H9 (cell line): ENCODE measurements around the gene ADORA3. TPM values are rescaled to one million over a fixed set of nuclear protein-coding genes. Genes with fewer than 3 reads are reported as not detected.

Source experiments
- DNase-seq: peaks from one replicate; pipeline ENCODE4 v3.0.0-alpha.2; 2017
- H2AFZ ChIP-seq: one replicate; pipeline ENCODE4 v1.6.1; 2013; ENCODE audit warnings: mild to moderate bottlenecking, low read length, control low read depth, moderate library complexity
- H2AK5ac ChIP-seq: 2 replicates; pipeline ENCODE4 v1.6.1; 2013; ENCODE audit warnings: low read length, control low read depth, mixed read lengths; ENCODE audit not compliant: insufficient read length
- H2BK120ac ChIP-seq: one replicate; pipeline ENCODE4 v1.6.1; 2013; ENCODE audit warnings: low read depth, mild to moderate bottlenecking, low read length, control low read depth, inconsistent platforms; ENCODE audit not compliant: poor library complexity, severe bottlenecking
- H2BK12ac ChIP-seq: 2 replicates; pipeline ENCODE4 v1.6.1; 2013; ENCODE audit warnings: low read length, control low read depth, mixed read lengths, low read depth; ENCODE audit not compliant: insufficient read length
- H2BK15ac ChIP-seq: 2 replicates; pipeline ENCODE4 v1.6.1; 2013; ENCODE audit warnings: low read depth, low read length, control low read depth
- H2BK20ac ChIP-seq: one replicate; pipeline ENCODE4 v1.6.1; 2013; ENCODE audit warnings: low read depth, mild to moderate bottlenecking, low read length, control low read depth, inconsistent platforms; ENCODE audit not compliant: poor library complexity, severe bottlenecking
- H2BK5ac ChIP-seq: 2 replicates; pipeline ENCODE4 v1.6.1; 2013; ENCODE audit warnings: low read length, control low read depth, mixed read lengths; ENCODE audit not compliant: insufficient read length
- H3K14ac ChIP-seq: 2 replicates; pipeline ENCODE4 v1.6.1; 2013; ENCODE audit warnings: low read length, control low read depth; ENCODE audit not compliant: insufficient read depth
- H3K18ac ChIP-seq: 2 replicates; pipeline ENCODE4 v1.6.1; 2013; ENCODE audit warnings: low read depth, mild to moderate bottlenecking, mixed read lengths, low read length, control low read depth; ENCODE audit not compliant: insufficient read length
- H3K23ac ChIP-seq: 2 replicates; pipeline ENCODE4 v1.6.1; 2013; ENCODE audit warnings: low read length, control low read depth, mixed read lengths, low read depth; ENCODE audit not compliant: insufficient read length
- H3K23me2 ChIP-seq: 2 replicates; pipeline ENCODE4 v1.6.1; 2013; ENCODE audit warnings: low read depth, mild to moderate bottlenecking, mixed read lengths, low read length, control low read depth; ENCODE audit not compliant: insufficient read length, poor library complexity, severe bottlenecking
- H3K27ac ChIP-seq: 2 replicates; pipeline ENCODE4 v1.5.1; 2013; ENCODE audit warnings: low read length, control low read depth, mixed read lengths, low read depth; ENCODE audit not compliant: insufficient read length
- H3K27me3 ChIP-seq: 2 replicates; pipeline ENCODE4 v1.6.1; 2013; ENCODE audit warnings: low read length, control low read depth, inconsistent platforms; ENCODE audit not compliant: insufficient read depth
- H3K4ac ChIP-seq: 2 replicates; pipeline ENCODE4 v1.6.1; 2013; ENCODE audit warnings: low read depth, mild to moderate bottlenecking, control low read depth, inconsistent platforms, low read length, moderate library complexity
- H3K4me1 ChIP-seq: 2 replicates; pipeline ENCODE4 v1.6.1; 2013; ENCODE audit warnings: low read length, control low read depth, inconsistent platforms; ENCODE audit not compliant: insufficient read depth
- H3K4me2 ChIP-seq: 2 replicates; pipeline ENCODE4 v1.6.1; 2013; ENCODE audit warnings: low read length, control low read depth, mixed read lengths; ENCODE audit not compliant: insufficient read length, insufficient read depth
- H3K56ac ChIP-seq: 2 replicates; pipeline ENCODE4 v1.6.1; 2013; ENCODE audit warnings: low read depth, mild to moderate bottlenecking, mixed read lengths, low read length, control low read depth; ENCODE audit not compliant: insufficient read length
- H3K79me1 ChIP-seq: 2 replicates; pipeline ENCODE4 v1.6.1; 2013; ENCODE audit warnings: low read depth, mild to moderate bottlenecking, moderate library complexity, low read length, control low read depth, inconsistent platforms; ENCODE audit not compliant: insufficient read depth, poor library complexity, severe bottlenecking
- H3K79me2 ChIP-seq: 2 replicates; pipeline ENCODE4 v1.6.1; 2013; ENCODE audit warnings: low read length, control low read depth, inconsistent platforms; ENCODE audit not compliant: insufficient read depth
- H3K9ac ChIP-seq: 2 replicates; pipeline ENCODE4 v1.6.1; 2013; ENCODE audit warnings: low read length, control low read depth, mixed read lengths; ENCODE audit not compliant: insufficient read length; ENCODE audit errors: extremely low read depth
- H3K9me3 ChIP-seq: one replicate; pipeline ENCODE4 v1.6.1; 2013; ENCODE audit warnings: low read depth, low read length, inconsistent platforms; ENCODE audit not compliant: control insufficient read depth
- H3T11ph ChIP-seq: one replicate; pipeline ENCODE4 v1.6.1; 2013; ENCODE audit warnings: mild to moderate bottlenecking, low read length, control low read depth, inconsistent platforms
- H4K20me1 ChIP-seq: one replicate; pipeline ENCODE4 v1.6.1; 2013; ENCODE audit not compliant: control insufficient read depth, insufficient read length, insufficient read depth
- H4K5ac ChIP-seq: 2 replicates; pipeline ENCODE4 v1.6.1; 2013; ENCODE audit warnings: low read depth, mild to moderate bottlenecking, mixed read lengths, low read length, control low read depth; ENCODE audit not compliant: insufficient read length
- H4K8ac ChIP-seq: replicated peaks from 2 replicates; pipeline ENCODE4 v1.6.1; 2013; ENCODE audit warnings: low read length, control low read depth, mixed read lengths, low read depth; ENCODE audit not compliant: insufficient read length
- H4K91ac ChIP-seq: 2 replicates; pipeline ENCODE4 v1.6.1; 2013; ENCODE audit warnings: low read depth, mild to moderate bottlenecking, moderate library complexity, mixed read lengths, low read length, control low read depth; ENCODE audit not compliant: insufficient read length
- H3K27ac Mint-ChIP-seq, 3 experiments: 2 replicates in 2 of 3; 3 replicates in 1 of 3; pipeline ENCODE4 v1.8.0; 2020 to 2021; ENCODE audit warnings: mixed read lengths in 3 of 3, mild to moderate bottlenecking in 1 of 3, moderate library complexity in 1 of 3
- H3K27me3 Mint-ChIP-seq: 2 replicates; pipeline ENCODE4 v1.8.0; 2021; ENCODE audit warnings: low read depth, mild to moderate bottlenecking, moderate library complexity, mixed read lengths
- H3K36me3 Mint-ChIP-seq, 3 experiments: 2 replicates in 2 of 3; 3 replicates in 1 of 3; pipeline ENCODE4 v1.8.0; 2020 to 2021; ENCODE audit warnings: low read depth in 3 of 3, mixed read lengths in 3 of 3; ENCODE audit not compliant: insufficient read depth in 1 of 3
- H3K4me1 Mint-ChIP-seq, 2 experiments: 2 replicates each; pipeline ENCODE4 v1.8.0; 2020; ENCODE audit warnings: mixed read lengths in 2 of 2
- H3K4me3 Mint-ChIP-seq, 2 experiments: 2 replicates in 1 of 2; 3 replicates in 1 of 2; pipeline ENCODE4 v1.8.0; 2020 to 2021; ENCODE audit warnings: mild to moderate bottlenecking in 2 of 2, mixed read lengths in 2 of 2, moderate library complexity in 1 of 2
- H3K9me3 Mint-ChIP-seq, 2 experiments: 2 replicates in 1 of 2; 3 replicates in 1 of 2; pipeline ENCODE4 v1.8.0; 2020; ENCODE audit warnings: mild to moderate bottlenecking in 2 of 2, mixed read lengths in 2 of 2, moderate library complexity in 1 of 2
- CTCF ChIP-seq: fragments of 200-600 bp; sonication (generic); conservative IDR thresholded peaks from 3 replicates; pipeline ENCODE4 v1.8.0; 2021; ENCODE audit warnings: antibody characterized with exemption, mild to moderate bottlenecking
- WGBS: extraction: QIAGEN DNeasy Blood & Tissue Kit; methylation state at CpG from one replicate; pipeline ENCODE4 v1.1.7; 2013; ENCODE audit warnings: missing lambda C conversion rate, low lambda C conversion rate, mixed read lengths; ENCODE audit not compliant: insufficient read length; ENCODE audit errors: extremely low coverage; 5-methylcytosine and 5-hydroxymethylcytosine counted together
- total RNA-seq: library from RNA; stranded (reverse); gene quantifications from 2 replicates; pipeline ENCODE4 v1.2.1, GENCODE V29; 2021

Gene ADORA3
- total RNA-seq, 1 experiment from 2014 or later: not detected

GRCh38 chr1:111453706-111454105, 49.7 kb downstream of the ADORA3 start:
- H3K27me3 Mint-ChIP-seq: no peaks in the 10 kb centered on the region
- no peak overlapping the region for H2BK15ac ChIP-seq
- DNase-seq: no peak
- no peaks in the 10 kb centered on the region for H3K9me3 ChIP-seq
- no peak overlapping the region for H4K8ac ChIP-seq
- H4K20me1 ChIP-seq: no peaks in the 10 kb centered on the region
- H3K18ac ChIP-seq: no peak overlapping the region
- H3K27me3 ChIP-seq: no peaks in the 10 kb centered on the region
- H3K36me3 Mint-ChIP-seq: peaks cover 20 to 64% (median 39%) of the 10 kb centered on the region in 3 experiments
- H4K5ac ChIP-seq: no peak overlapping the region
- no peak overlapping the region for H2AK5ac ChIP-seq
- H3K79me1 ChIP-seq: peaks cover 3% of the 10 kb centered on the region
- H3K9ac ChIP-seq: no peak overlapping the region
- H4K91ac ChIP-seq: no peak overlapping the region
- peaks cover 7% of the 10 kb centered on the region for H3K23me2 ChIP-seq
- H3K56ac ChIP-seq: no peak overlapping the region
- H3K23ac ChIP-seq: no peak overlapping the region
- no CpG with 5 or more reads among the region's 3 CpGs for WGBS
- H3K27ac ChIP-seq: no peak overlapping the region
- H3K4ac ChIP-seq: no peak overlapping the region
- H2AFZ ChIP-seq: no peak overlapping the region
- H2BK5ac ChIP-seq: no peak overlapping the region
- H3K79me2 ChIP-seq: peaks cover 7% of the 10 kb centered on the region; the same call in 1 of the 2 replicates
- peaks cover 0 to 10% of the 10 kb centered on the region in 2 experiments; a peak in 2 of 4 replicates for H3K4me1 Mint-ChIP-seq
- no peak overlapping the region for H2BK12ac ChIP-seq
- H3T11ph ChIP-seq: no peak overlapping the region
- H3K27ac Mint-ChIP-seq: no peak overlapping the region
- no peak overlapping the region for H3K4me3 Mint-ChIP-seq
- no peak for TF ChIP-seq CTCF
- no peak overlapping the region for H3K14ac ChIP-seq
- H3K4me1 ChIP-seq: no peaks in the 10 kb centered on the region
- H3K9me3 Mint-ChIP-seq: no peaks in the 10 kb centered on the region
- no peak overlapping the region for H2BK20ac ChIP-seq
- H2BK120ac ChIP-seq: no peak overlapping the region
- H3K4me2 ChIP-seq: no peak overlapping the region
